GM23338 (cell line): Measurements from ENCODE around the gene ASAH2. TPM values are rescaled to one million over a fixed set of nuclear protein-coding genes. Genes with fewer than 3 reads are reported as not detected.

Source experiments
- ATAC-seq: fragments of 200-7000 bp; cut with Tn5 transposase; 3 replicates; pipeline ENCODE4 v1.9.1; 2020
- DNase-seq: peaks from one replicate; pipeline ENCODE4 v3.0.0-alpha.2; 2015; ENCODE audit warnings: low spot score
- H2AFZ ChIP-seq: fragments of 200-600 bp; sonication (generic); 2 replicates; pipeline ENCODE4 v1.8.0; 2016; ENCODE audit warnings: antibody characterized with exemption, mild to moderate bottlenecking, moderate library complexity
- H3F3A ChIP-seq: fragments of 200-600 bp; sonication (generic); replicated peaks from 2 replicates; pipeline ENCODE4 v1.8.0; 2017; ENCODE audit warnings: antibody characterized with exemption, mixed run types, low read depth
- H3K27ac ChIP-seq: fragments of 200-600 bp; sonication (generic); 2 replicates; pipeline ENCODE4 v1.6.1; 2016; ENCODE audit warnings: low read depth
- H3K27me3 ChIP-seq: fragments of 200-600 bp; sonication (generic); 2 replicates; pipeline ENCODE4 v1.8.0; 2016; ENCODE audit warnings: mild to moderate bottlenecking, mixed run types, moderate library complexity; ENCODE audit not compliant: insufficient read depth
- H3K36me3 ChIP-seq: fragments of 200-600 bp; sonication (generic); 2 replicates; pipeline ENCODE4 v1.8.0; 2016; ENCODE audit warnings: mild to moderate bottlenecking; ENCODE audit not compliant: insufficient read depth
- H3K4me1 ChIP-seq: fragments of 200-600 bp; sonication (generic); 2 replicates; pipeline ENCODE4 v1.8.0; 2016; ENCODE audit warnings: mild to moderate bottlenecking, moderate library complexity; ENCODE audit not compliant: insufficient read depth
- H3K4me2 ChIP-seq: fragments of 200-600 bp; sonication (generic); 2 replicates; pipeline ENCODE4 v1.7.1; 2017; ENCODE audit warnings: mixed run types
- H3K4me3 ChIP-seq: fragments of 200-600 bp; sonication (generic); 2 replicates; pipeline ENCODE4 v1.6.1; 2016; ENCODE audit warnings: mixed run types
- H3K79me2 ChIP-seq: fragments of 200-600 bp; sonication (generic); replicated peaks from 2 replicates; pipeline ENCODE4 v1.8.0; 2017; ENCODE audit warnings: mild to moderate bottlenecking; ENCODE audit not compliant: insufficient read depth
- H3K9me2 ChIP-seq: fragments of 200-600 bp; sonication (generic); 2 replicates; pipeline ENCODE4 v1.8.0; 2017; ENCODE audit not compliant: insufficient read depth
- H4K20me1 ChIP-seq: fragments of 200-600 bp; sonication (generic); replicated peaks from 2 replicates; pipeline ENCODE4 v1.8.0; 2017; ENCODE audit warnings: mild to moderate bottlenecking; ENCODE audit not compliant: insufficient read depth
- H3K27ac Mint-ChIP-seq: 2 replicates; pipeline ENCODE4 v1.8.0; 2020; ENCODE audit warnings: inconsistent platforms, mild to moderate bottlenecking, moderate library complexity, mixed read lengths
- H3K27me3 Mint-ChIP-seq: 3 replicates; pipeline ENCODE4 v1.8.0; 2022; ENCODE audit warnings: low read depth, mild to moderate bottlenecking, moderate library complexity, mixed read lengths, inconsistent platforms; ENCODE audit not compliant: insufficient read depth, poor library complexity
- H3K36me3 Mint-ChIP-seq: 3 replicates; pipeline ENCODE4 v1.8.0; 2021; ENCODE audit warnings: low read depth, mild to moderate bottlenecking, inconsistent platforms, moderate library complexity, mixed read lengths
- H3K4me1 Mint-ChIP-seq: 3 replicates; pipeline ENCODE4 v1.8.0; 2020; ENCODE audit warnings: mild to moderate bottlenecking, inconsistent platforms, mixed read lengths
- H3K4me3 Mint-ChIP-seq: 3 replicates; pipeline ENCODE4 v1.8.0; 2021; ENCODE audit warnings: moderate library complexity, mild to moderate bottlenecking, inconsistent platforms, mixed read lengths
- H3K9me3 Mint-ChIP-seq: 3 replicates; pipeline ENCODE4 v1.8.0; 2020; ENCODE audit warnings: moderate library complexity, mild to moderate bottlenecking, inconsistent platforms, mixed read lengths
- CREB1 ChIP-seq: fragments of 250-450 bp; sonication (Bioruptor Pico); IDR thresholded peaks from 2 replicates; pipeline ENCODE4 v1.5.0; 2020; ENCODE audit warnings: low read depth, mild to moderate bottlenecking, moderate library complexity
- CTCF ChIP-seq, 2 experiments: fragments of 200-600 bp in 1 of 2; sonication (generic) in 1 of 2; conservative IDR thresholded peaks; 2 replicates each; pipeline versions ENCODE4 v1.5.1 to v1.6.1; 2016 to 2017; ENCODE audit warnings: antibody characterized with exemption in 2 of 2, low read depth in 2 of 2, mild to moderate bottlenecking in 2 of 2, moderate library complexity in 1 of 2
- ETS1 ChIP-seq: IDR thresholded peaks from 2 replicates; pipeline ENCODE4 v1.6.1; 2016; ENCODE audit warnings: antibody characterized with exemption
- EZH2 ChIP-seq: fragments of 200-600 bp; sonication (generic); IDR thresholded peaks from one replicate; pipeline ENCODE4 v1.8.0; 2017; ENCODE audit warnings: antibody characterized with exemption, mild to moderate bottlenecking, low read depth; ENCODE audit not compliant: unreplicated experiment
- NANOG ChIP-seq: IDR thresholded peaks from 2 replicates; pipeline ENCODE4 v1.6.1; 2016; ENCODE audit warnings: antibody characterized with exemption, borderline replicate concordance
- POLR2AphosphoS5 ChIP-seq: IDR thresholded peaks from 2 replicates; pipeline ENCODE4 v1.6.1; 2016; ENCODE audit warnings: antibody characterized with exemption, low read depth
- REST ChIP-seq: IDR thresholded peaks from one replicate; pipeline ENCODE4 v1.6.1; 2018; ENCODE audit warnings: antibody characterized with exemption; ENCODE audit not compliant: unreplicated experiment
- STAT1 ChIP-seq: IDR thresholded peaks from one replicate; pipeline ENCODE4 v1.6.1; 2016; ENCODE audit warnings: antibody characterized with exemption; ENCODE audit not compliant: unreplicated experiment
- ZNF114 ChIP-seq: fragments of 250-450 bp; sonication (Bioruptor Pico); IDR thresholded peaks from 2 replicates; pipeline ENCODE4 v1.5.0; 2020; ENCODE audit warnings: mild to moderate bottlenecking, moderate library complexity
- ZNF331 ChIP-seq: fragments of 250-450 bp; sonication (Bioruptor Pico); IDR thresholded peaks from 2 replicates; pipeline ENCODE4 v1.5.0; 2020; ENCODE audit warnings: low read depth, mild to moderate bottlenecking, moderate library complexity
- ZNF462 ChIP-seq: fragments of 250-450 bp; sonication (Bioruptor Pico); IDR thresholded peaks from 2 replicates; pipeline ENCODE4 v1.5.0; 2020; ENCODE audit warnings: mild to moderate bottlenecking, moderate library complexity
- polyA plus RNA-seq: library from polyadenylated mRNA; unstranded; fragments of >200 nt; fragmentation: Nextera tagmentation; extraction: Ambion mirVana; gene quantifications from 2 replicates; pipeline ENCODE4 v1.2.1, GENCODE V29; 2016
- total RNA-seq: library from RNA; depleted of rRNA; stranded (reverse); fragments of >200 nt; shearing (Covaris generic); gene quantifications from 2 replicates; pipeline ENCODE4 v1.2.3, GENCODE V29; 2014

ASAH2 gene
- total and polyA plus RNA-seq, 2 experiments from 2014 or later, result 0.17 to 0.92 TPM

GRCh38 chr10:50248598-50248997 is 2.7 kb downstream of the ASAH2 start:
- no peak overlapping the region for H2AFZ ChIP-seq
- Mint-ChIP-seq H3K27me3 (peaks cover 1% of the 10 kb centered on the region), H3K27ac (no peak overlapping the region), H3K36me3 (no peaks in the 10 kb centered on the region), H3K9me3 (no peaks in the 10 kb centered on the region), H3K4me3 (no peak overlapping the region), H3K4me1 (peaks cover 3% of the 10 kb centered on the region; the same call in 2 of the 3 replicates)
- no peak for DNase-seq
- no peak overlapping the region for H3K4me3 ChIP-seq
- H4K20me1 ChIP-seq, result no peaks in the 10 kb centered on the region
- no peaks in the 10 kb centered on the region for H3K79me2 ChIP-seq
- peaks cover 8% of the 10 kb centered on the region; the same call in 1 of the 2 replicates for H3K9me2 ChIP-seq
- ATAC-seq, result no peak
- no peaks in the 10 kb centered on the region for H3K36me3 ChIP-seq
- TF ChIP-seq ZNF331 (CRISPR knock-in tag) (no peak), ZNF462 (CRISPR knock-in tag) (no peak), EZH2 (no peak), CREB1 (no peak), NANOG (no peak), ZNF114 (CRISPR knock-in tag) (no peak), CTCF (conservative IDR thresholded peaks at IDR 0.05; ENCODE audit: low read depth in 2 of 2) (no peak), STAT1 (no peak), ETS1 (no peak), REST (no peak), POLR2AphosphoS5 (no peak)
- H3K4me2 ChIP-seq, result no peak overlapping the region
- no peaks in the 10 kb centered on the region for H3F3A ChIP-seq
- H3K4me1 ChIP-seq, result no peaks in the 10 kb centered on the region
- no peaks in the 10 kb centered on the region for H3K27me3 ChIP-seq
- H3K27ac ChIP-seq, result no peak overlapping the region
